Hepatocyte (in vitro differentiated cells): ENCODE data around the gene NF2.

Experiments used
- EZH2phosphoT487 ChIP-seq: fragments of 200-600 bp; sonication (generic); IDR thresholded peaks from one replicate; pipeline ENCODE4 v1.6.1; 2018; ENCODE audit warnings: antibody characterized with exemption, mild to moderate bottlenecking, low read depth, moderate library complexity; ENCODE audit not compliant: unreplicated experiment, severe bottlenecking
- TF ChIP-seq, protein P1 (sequence below): fragments of 200-600 bp; sonication (generic); IDR thresholded peaks from 2 replicates; pipeline ENCODE4 v1.5.1; 2016; ENCODE audit warnings: antibody characterized with exemption, mild to moderate bottlenecking; ENCODE audit not compliant: poor library complexity

DNA sequence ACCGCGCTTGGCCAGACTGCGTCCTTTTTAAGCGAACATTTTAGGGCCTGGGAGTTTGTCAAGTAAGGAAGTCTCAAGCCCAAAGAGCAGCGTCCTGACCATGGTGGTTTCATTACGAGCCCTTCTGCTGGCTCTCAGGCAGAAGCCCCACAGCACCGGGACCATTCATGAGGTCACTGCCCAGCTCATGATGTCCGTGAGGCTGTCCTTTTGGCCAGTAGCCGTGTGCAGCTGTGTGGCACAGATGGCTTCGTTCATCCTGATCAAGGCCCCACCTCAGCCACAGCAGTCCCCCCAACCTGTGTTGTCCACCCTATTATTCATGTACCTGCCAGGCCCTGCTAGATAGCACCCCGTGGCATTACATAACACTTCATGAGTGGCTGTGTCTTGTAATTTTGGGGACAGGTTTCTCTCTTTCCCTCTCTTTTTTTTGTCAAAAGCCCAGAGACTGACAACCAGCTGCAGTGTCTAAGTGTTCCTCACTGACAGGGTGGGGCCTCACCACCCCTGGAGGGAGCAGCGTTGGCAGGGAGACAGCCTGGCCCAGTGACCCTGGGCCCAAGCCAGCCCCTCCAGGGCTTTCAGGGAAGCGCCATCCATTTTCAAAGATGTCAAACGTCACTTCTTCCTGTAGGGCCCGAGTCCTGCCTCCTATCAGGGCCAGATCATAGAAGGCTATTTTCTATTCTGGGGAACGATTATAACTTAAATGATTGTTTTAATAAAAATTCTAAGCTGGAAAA lies 94.6 kb downstream of the NF2 start:
- TF ChIP-seq, protein P1, sequence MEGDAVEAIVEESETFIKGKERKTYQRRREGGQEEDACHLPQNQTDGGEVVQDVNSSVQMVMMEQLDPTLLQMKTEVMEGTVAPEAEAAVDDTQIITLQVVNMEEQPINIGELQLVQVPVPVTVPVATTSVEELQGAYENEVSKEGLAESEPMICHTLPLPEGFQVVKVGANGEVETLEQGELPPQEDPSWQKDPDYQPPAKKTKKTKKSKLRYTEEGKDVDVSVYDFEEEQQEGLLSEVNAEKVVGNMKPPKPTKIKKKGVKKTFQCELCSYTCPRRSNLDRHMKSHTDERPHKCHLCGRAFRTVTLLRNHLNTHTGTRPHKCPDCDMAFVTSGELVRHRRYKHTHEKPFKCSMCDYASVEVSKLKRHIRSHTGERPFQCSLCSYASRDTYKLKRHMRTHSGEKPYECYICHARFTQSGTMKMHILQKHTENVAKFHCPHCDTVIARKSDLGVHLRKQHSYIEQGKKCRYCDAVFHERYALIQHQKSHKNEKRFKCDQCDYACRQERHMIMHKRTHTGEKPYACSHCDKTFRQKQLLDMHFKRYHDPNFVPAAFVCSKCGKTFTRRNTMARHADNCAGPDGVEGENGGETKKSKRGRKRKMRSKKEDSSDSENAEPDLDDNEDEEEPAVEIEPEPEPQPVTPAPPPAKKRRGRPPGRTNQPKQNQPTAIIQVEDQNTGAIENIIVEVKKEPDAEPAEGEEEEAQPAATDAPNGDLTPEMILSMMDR, result no peak
- TF ChIP-seq EZH2phosphoT487, result no peak
